BLaER1 treated with 17β-estradiol and CSF1 and Interleukin-3, amounts not matched to agents 10 nM and 100 nM (cell line): ENCODE results near the gene ITGB6.

ENCODE experiments used
- H3K27ac ChIP-seq, 11 experiments: shearing (Covaris generic); formaldehyde crosslinking; 2 replicates each; pipeline ENCODE4 v1.8.1; 2022
- H3K27me3 ChIP-seq, 11 experiments: shearing (Covaris generic); formaldehyde crosslinking; 2 replicates each; pipeline ENCODE4 v1.8.1; 2022
- H3K36me3 ChIP-seq, 11 experiments: shearing (Covaris generic); formaldehyde crosslinking; 2 replicates each; pipeline ENCODE4 v1.8.1; 2022
- H3K4me1 ChIP-seq, 10 experiments: shearing (Covaris generic); formaldehyde crosslinking; 2 replicates each; pipeline ENCODE4 v1.8.1; 2022
- H3K4me2 ChIP-seq, 11 experiments: shearing (Covaris generic); formaldehyde crosslinking; 2 replicates each; pipeline ENCODE4 v1.8.1; 2022
- H3K4me3 ChIP-seq, 10 experiments: shearing (Covaris generic); formaldehyde crosslinking; 2 replicates each; pipeline ENCODE4 v1.8.1; 2022
- H3K9ac ChIP-seq, 11 experiments: shearing (Covaris generic); formaldehyde crosslinking; 2 replicates each; pipeline ENCODE4 v1.8.1; 2022
- H3K9me3 ChIP-seq, 11 experiments: shearing (Covaris generic); formaldehyde crosslinking; replicated peaks in 1 of 11; 2 replicates each; pipeline ENCODE4 v1.8.1; 2022
- H4K20me1 ChIP-seq, 11 experiments: shearing (Covaris generic); formaldehyde crosslinking; 2 replicates each; pipeline ENCODE4 v1.8.1; 2022
- Cebpa-rat ChIP-seq, 11 experiments: shearing (Covaris generic); IDR thresholded peaks; 2 replicates each; pipeline ENCODE4 v1.8.1; 2022

Gene ITGB6

GRCh38 chr2:160111951-160112798 lies 87.9 kb downstream of the ITGB6 start:
- Histone ChIP-seq H3K27ac (no peak overlapping the region), H3K4me1 (peaks cover 10 to 22% (median 17%) of the 10 kb centered on the region in 10 experiments; a peak in 18 of 20 replicates), H3K36me3 (no peaks in the 10 kb centered on the region), H3K9ac (no peak overlapping the region), H3K9me3 (no peaks in the 10 kb centered on the region; a peak in 1 of 22 replicates), H3K4me2 (no peak overlapping the region), H4K20me1 (no peaks in the 10 kb centered on the region), H3K4me3 (no peak overlapping the region), H3K27me3 (no peaks in the 10 kb centered on the region)
- no peak for TF ChIP-seq Cebpa-rat (IDR thresholded peaks at IDR 0.05)

DNA sequence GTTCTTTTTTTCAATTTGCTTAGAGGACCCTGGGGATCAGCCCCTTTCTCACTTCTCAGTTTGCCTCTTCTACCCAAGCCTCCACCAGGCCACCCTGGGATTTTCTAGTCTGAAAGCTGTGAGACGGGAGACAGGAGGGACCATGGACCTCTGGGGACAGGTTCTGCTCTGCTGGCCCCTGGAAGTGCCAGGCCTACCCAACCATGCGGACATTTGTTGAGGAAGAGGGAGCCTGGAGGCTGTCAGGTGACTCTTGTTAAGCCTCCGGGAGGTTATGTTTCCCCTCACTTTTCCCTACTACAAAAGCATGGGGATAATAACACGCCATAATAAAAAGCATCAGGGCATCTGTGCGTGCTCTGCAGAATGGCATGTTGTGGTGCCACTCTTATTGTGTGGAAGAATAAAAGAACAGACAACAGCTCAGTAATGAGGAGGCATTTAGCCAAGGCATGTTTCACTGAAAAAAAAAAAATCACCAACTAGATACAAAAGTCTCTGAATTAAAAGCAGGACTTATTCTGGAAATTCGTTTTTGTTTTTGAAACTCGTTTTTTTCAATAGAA lies 89.3 kb downstream of the ITGB6 start:
- Histone ChIP-seq H3K4me3 (no peak overlapping the region), H3K9ac (no peak overlapping the region), H3K4me2 (peak overlapping the region in 5 of 11 experiments; percentile 20 to 49 (median 33); a peak in 8 of 22 replicates), H3K27me3 (no peaks in the 10 kb centered on the region), H3K27ac (no peak overlapping the region), H3K9me3 (no peaks in the 10 kb centered on the region; a peak in 1 of 22 replicates), H3K4me1 (peaks cover 11 to 26% (median 17%) of the 10 kb centered on the region in 10 experiments; a peak in 18 of 20 replicates), H3K36me3 (no peaks in the 10 kb centered on the region), H4K20me1 (no peaks in the 10 kb centered on the region)
- no peak for TF ChIP-seq Cebpa-rat (IDR thresholded peaks at IDR 0.05)

DNA sequence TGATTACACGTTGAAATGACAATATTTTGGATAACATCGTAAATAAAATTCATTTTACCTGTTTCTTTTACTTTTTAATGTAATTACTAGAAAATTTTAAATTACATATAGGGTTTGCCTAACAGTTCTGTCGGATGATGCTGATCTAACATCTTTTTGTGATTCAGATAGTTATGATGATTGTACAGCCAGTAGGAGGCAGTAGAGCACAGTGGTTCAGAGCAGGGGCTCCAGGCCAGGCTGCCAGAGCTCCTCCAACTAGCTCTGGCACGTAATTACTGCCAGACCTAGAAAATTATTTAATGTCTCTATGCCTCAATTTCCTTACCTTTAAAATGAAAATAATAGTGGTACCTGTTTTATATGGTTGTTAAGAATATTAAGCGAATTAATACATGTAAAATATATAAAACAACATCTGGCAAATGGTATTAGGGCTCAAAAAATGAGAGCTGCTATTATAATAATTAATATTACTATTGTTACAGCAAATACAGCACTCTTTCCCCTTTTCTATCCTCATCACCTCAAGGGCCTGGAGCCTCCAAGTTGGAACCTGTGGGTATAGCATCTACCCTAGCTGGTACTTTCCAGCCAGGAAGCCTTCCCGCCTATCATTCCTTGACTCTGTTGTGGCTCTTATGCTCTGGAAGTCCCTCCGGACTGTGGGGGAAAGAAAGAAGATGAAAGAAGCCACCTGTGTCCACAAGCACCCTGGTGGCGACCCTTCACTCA lies 90.0 kb downstream of the ITGB6 start:
- peaks cover 11 to 26% (median 17%) of the 10 kb centered on the region in 10 experiments; a peak in 18 of 20 replicates for H3K4me1 ChIP-seq
- H3K27ac ChIP-seq: no peak overlapping the region
- no peak for TF ChIP-seq Cebpa-rat (IDR thresholded peaks at IDR 0.05)
- no peaks in the 10 kb centered on the region; a peak in 1 of 22 replicates for H3K9me3 ChIP-seq
- H3K27me3 ChIP-seq: no peaks in the 10 kb centered on the region
- H3K4me2 ChIP-seq: peak overlapping the region in 5 of 11 experiments; percentile 20 to 49 (median 33); a peak in 8 of 22 replicates
- H3K9ac ChIP-seq: no peak overlapping the region
- no peaks in the 10 kb centered on the region for H3K36me3 ChIP-seq
- no peaks in the 10 kb centered on the region for H4K20me1 ChIP-seq
- no peak overlapping the region for H3K4me3 ChIP-seq

DNA sequence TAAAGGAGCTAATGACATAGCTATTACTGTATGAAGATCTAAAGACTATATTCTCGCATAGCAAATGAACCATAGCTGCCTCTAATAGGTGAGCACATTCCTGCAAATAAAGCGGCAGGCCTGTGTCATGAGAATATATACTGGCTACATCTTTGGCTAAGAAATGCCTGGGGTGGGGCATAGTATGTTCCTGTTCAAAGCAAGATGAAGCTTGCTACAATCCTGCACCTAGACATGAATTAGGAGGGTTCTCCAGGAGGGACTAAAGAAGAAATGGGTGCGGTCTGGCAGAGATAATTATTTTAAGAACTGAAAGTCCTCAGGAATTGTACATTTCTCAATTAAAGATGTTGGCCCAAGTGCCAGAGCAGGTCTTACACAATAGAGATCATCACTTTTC lies 90.8 kb downstream of the ITGB6 start:
- H3K36me3 ChIP-seq: no peaks in the 10 kb centered on the region
- no peak overlapping the region for H3K27ac ChIP-seq
- H4K20me1 ChIP-seq: no peaks in the 10 kb centered on the region
- no peak for TF ChIP-seq Cebpa-rat (IDR thresholded peaks at IDR 0.05)
- H3K9ac ChIP-seq: no peak overlapping the region
- no peaks in the 10 kb centered on the region for H3K27me3 ChIP-seq
- no peaks in the 10 kb centered on the region; a peak in 1 of 22 replicates for H3K9me3 ChIP-seq
- H3K4me2 ChIP-seq: no peak overlapping the region
- no peak overlapping the region for H3K4me3 ChIP-seq
- peaks cover 11 to 30% (median 18%) of the 10 kb centered on the region in 10 experiments; a peak in 18 of 20 replicates for H3K4me1 ChIP-seq

- Histone ChIP-seq H3K27ac (no peak overlapping the region), H3K4me1 (peaks cover 11 to 32% (median 20%) of the 10 kb centered on the region in 10 experiments; a peak in 18 of 20 replicates), H4K20me1 (no peaks in the 10 kb centered on the region), H3K4me2 (peak overlapping the region in 3 of 11 experiments; percentile 40 to 53 (median 50); a peak in 1 of 22 replicates), H3K27me3 (no peaks in the 10 kb centered on the region), H3K36me3 (no peaks in the 10 kb centered on the region), H3K9ac (no peak overlapping the region), H3K4me3 (no peak overlapping the region), H3K9me3 (no peaks in the 10 kb centered on the region)
- TF ChIP-seq Cebpa-rat (IDR thresholded peaks at IDR 0.05): no peak
Observed at GRCh38 chr2:160108646-160109045, 91.4 kb downstream of the ITGB6 start.

- Histone ChIP-seq H4K20me1 (no peaks in the 10 kb centered on the region), H3K27ac (no peak overlapping the region), H3K36me3 (no peaks in the 10 kb centered on the region), H3K4me1 (peaks cover 11 to 27% (median 16%) of the 10 kb centered on the region in 10 experiments; a peak in 18 of 20 replicates), H3K9ac (no peak overlapping the region), H3K4me2 (no peak overlapping the region), H3K27me3 (no peaks in the 10 kb centered on the region), H3K4me3 (no peak overlapping the region), H3K9me3 (no peaks in the 10 kb centered on the region)
- TF ChIP-seq Cebpa-rat (IDR thresholded peaks at IDR 0.05): no peak
Observed at GRCh38 chr2:160105366-160105765, 94.7 kb downstream of the ITGB6 start.

- H3K27ac ChIP-seq: no peak overlapping the region
- H3K9ac ChIP-seq: no peak overlapping the region
- TF ChIP-seq Cebpa-rat (IDR thresholded peaks at IDR 0.05): no peak
- no peaks in the 10 kb centered on the region for H3K36me3 ChIP-seq
- H4K20me1 ChIP-seq: no peaks in the 10 kb centered on the region
- H3K4me1 ChIP-seq: peaks cover 10 to 25% (median 14%) of the 10 kb centered on the region in 10 experiments; a peak in 18 of 20 replicates
- H3K4me2 ChIP-seq: peak overlapping the region in 5 of 11 experiments; percentile 2 to 40 (median 15); a peak in 5 of 22 replicates
- H3K4me3 ChIP-seq: no peak overlapping the region
- no peaks in the 10 kb centered on the region for H3K27me3 ChIP-seq
- 0 out of 22 replicates have a peak, but pooled peaks cover 0 to 3% (median 0%) of the 10 kb centered on the region in 11 experiments for H3K9me3 ChIP-seq
Observed at GRCh38 chr2:160104115-160104514, 96.0 kb downstream of the ITGB6 start.

DNA sequence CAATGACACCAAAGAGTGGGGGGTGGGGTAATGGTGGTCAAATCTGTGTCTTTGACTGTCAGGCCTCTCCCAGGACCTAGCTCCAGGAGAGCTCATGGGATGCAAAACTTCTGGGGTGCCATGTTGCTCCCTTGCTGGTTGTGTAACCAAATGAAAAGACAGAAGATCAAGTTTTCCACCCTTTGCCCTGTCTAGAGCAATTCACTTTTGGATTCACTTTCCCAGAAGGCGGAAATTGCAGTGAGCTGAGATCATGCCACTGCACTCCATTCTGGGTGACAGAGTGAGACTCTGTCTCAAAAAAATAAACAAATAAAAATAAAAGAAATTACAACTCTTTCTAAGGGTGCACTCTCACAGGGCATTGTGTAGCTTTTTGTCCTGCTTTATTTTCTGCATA lies 102.7 kb downstream of the ITGB6 start:
- Histone ChIP-seq H3K27ac (no peak overlapping the region), H3K36me3 (no peaks in the 10 kb centered on the region), H3K4me3 (no peak overlapping the region), H4K20me1 (no peaks in the 10 kb centered on the region), H3K27me3 (no peaks in the 10 kb centered on the region), H3K9ac (no peak overlapping the region), H3K4me1 (no peaks in the 10 kb centered on the region), H3K9me3 (peaks cover 19 to 43% (median 29%) of the 10 kb centered on the region in 11 experiments), H3K4me2 (no peak overlapping the region)
- TF ChIP-seq Cebpa-rat (IDR thresholded peaks at IDR 0.05): no peak

GRCh38 chr2:160096409-160096808 lies 103.7 kb downstream of the ITGB6 start:
- no peaks in the 10 kb centered on the region for H3K36me3 ChIP-seq
- no peak for TF ChIP-seq Cebpa-rat (IDR thresholded peaks at IDR 0.05)
- no peak overlapping the region for H3K9ac ChIP-seq
- no peaks in the 10 kb centered on the region for H3K4me1 ChIP-seq
- H3K4me2 ChIP-seq: no peak overlapping the region
- no peaks in the 10 kb centered on the region for H3K27me3 ChIP-seq
- H3K9me3 ChIP-seq: peaks cover 27 to 52% (median 38%) of the 10 kb centered on the region in 11 experiments
- H4K20me1 ChIP-seq: no peaks in the 10 kb centered on the region
- no peak overlapping the region for H3K4me3 ChIP-seq
- no peak overlapping the region for H3K27ac ChIP-seq
